ENCODE data around the gene F12.

- TF ChIP-seq CTCF (conservative IDR thresholded peaks at IDR 0.05; ENCODE audit: low read length): no peak
- no peak for TF ChIP-seq EZH2phosphoT487 (IDR thresholded peaks at IDR 0.05; ENCODE audit: borderline replicate concordance, low read depth, low read length)
These were observed 51.0 kb downstream of the F12 start for GRCh38 chr5:177358370-177358819.
